ENCODE measurements around the gene COL20A1.

DNA sequence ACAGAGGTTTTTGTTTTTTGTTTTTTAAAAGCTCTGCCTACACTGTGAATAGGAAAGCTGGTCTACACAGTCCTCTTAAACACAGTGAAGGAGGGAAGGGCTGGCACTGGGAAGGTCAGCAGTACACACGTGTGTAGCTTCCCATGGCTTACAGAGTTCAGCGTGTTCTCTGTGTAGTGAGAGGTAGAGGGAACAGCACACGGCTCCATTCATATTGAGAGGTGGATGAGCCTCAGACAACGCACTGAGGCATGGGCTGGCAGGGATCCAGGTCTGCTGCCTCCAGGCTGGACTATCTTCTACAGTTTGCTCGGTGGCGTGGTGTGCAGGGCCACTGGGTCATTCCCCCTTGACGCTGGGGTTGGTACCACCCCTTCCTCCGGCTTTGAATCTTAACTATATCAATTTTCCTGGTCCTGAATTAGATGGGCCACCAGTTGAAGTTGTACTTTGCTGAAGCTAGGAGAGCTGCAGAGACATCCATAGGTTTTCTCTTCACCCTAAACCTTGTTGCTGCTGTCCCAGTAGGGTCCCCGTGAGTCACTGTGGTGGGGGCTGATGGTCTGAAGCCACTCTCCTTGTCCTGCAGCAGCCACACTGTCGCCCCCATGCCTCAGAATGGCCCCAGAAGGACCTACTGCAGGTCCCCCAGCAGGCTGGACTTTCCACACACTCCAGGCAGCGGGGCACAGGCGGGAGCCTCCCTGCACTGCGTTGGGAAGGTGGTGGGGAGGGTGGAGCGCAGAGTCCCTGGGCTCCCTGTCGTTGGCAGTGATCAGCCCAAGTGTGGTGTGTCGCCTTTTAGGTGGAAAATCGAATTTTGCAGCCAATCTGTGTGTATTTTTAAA lies 18.4 kb upstream of the COL20A1 start:
- TF ChIP-seq ZFP3 (CRISPR knock-in tag; IDR thresholded peaks at IDR 0.05), result no peak
- TF ChIP-seq, protein P1, sequence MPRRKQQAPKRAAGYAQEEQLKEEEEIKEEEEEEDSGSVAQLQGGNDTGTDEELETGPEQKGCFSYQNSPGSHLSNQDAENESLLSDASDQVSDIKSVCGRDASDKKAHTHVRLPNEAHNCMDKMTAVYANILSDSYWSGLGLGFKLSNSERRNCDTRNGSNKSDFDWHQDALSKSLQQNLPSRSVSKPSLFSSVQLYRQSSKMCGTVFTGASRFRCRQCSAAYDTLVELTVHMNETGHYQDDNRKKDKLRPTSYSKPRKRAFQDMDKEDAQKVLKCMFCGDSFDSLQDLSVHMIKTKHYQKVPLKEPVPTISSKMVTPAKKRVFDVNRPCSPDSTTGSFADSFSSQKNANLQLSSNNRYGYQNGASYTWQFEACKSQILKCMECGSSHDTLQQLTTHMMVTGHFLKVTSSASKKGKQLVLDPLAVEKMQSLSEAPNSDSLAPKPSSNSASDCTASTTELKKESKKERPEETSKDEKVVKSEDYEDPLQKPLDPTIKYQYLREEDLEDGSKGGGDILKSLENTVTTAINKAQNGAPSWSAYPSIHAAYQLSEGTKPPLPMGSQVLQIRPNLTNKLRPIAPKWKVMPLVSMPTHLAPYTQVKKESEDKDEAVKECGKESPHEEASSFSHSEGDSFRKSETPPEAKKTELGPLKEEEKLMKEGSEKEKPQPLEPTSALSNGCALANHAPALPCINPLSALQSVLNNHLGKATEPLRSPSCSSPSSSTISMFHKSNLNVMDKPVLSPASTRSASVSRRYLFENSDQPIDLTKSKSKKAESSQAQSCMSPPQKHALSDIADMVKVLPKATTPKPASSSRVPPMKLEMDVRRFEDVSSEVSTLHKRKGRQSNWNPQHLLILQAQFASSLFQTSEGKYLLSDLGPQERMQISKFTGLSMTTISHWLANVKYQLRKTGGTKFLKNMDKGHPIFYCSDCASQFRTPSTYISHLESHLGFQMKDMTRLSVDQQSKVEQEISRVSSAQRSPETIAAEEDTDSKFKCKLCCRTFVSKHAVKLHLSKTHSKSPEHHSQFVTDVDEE (CRISPR knock-in tag; IDR thresholded peaks at IDR 0.05), result no peak
- TF ChIP-seq, protein P2, sequence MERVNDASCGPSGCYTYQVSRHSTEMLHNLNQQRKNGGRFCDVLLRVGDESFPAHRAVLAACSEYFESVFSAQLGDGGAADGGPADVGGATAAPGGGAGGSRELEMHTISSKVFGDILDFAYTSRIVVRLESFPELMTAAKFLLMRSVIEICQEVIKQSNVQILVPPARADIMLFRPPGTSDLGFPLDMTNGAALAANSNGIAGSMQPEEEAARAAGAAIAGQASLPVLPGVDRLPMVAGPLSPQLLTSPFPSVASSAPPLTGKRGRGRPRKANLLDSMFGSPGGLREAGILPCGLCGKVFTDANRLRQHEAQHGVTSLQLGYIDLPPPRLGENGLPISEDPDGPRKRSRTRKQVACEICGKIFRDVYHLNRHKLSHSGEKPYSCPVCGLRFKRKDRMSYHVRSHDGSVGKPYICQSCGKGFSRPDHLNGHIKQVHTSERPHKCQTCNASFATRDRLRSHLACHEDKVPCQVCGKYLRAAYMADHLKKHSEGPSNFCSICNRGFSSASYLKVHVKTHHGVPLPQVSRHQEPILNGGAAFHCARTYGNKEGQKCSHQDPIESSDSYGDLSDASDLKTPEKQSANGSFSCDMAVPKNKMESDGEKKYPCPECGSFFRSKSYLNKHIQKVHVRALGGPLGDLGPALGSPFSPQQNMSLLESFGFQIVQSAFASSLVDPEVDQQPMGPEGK (CRISPR knock-in tag; IDR thresholded peaks at IDR 0.05; ENCODE audit: borderline replicate concordance), result no peak
- TF ChIP-seq TOX (CRISPR knock-in tag; IDR thresholded peaks at IDR 0.05; ENCODE audit: borderline replicate concordance), result no peak
- no peak for TF ChIP-seq ESRRG (CRISPR knock-in tag; IDR thresholded peaks at IDR 0.05)
- no peak for TF ChIP-seq ZFP30 (CRISPR knock-in tag; IDR thresholded peaks at IDR 0.05)
- no peak for TF ChIP-seq BACH2 (CRISPR knock-in tag; IDR thresholded peaks at IDR 0.05; ENCODE audit: borderline replicate concordance)
- TF ChIP-seq, protein P3, sequence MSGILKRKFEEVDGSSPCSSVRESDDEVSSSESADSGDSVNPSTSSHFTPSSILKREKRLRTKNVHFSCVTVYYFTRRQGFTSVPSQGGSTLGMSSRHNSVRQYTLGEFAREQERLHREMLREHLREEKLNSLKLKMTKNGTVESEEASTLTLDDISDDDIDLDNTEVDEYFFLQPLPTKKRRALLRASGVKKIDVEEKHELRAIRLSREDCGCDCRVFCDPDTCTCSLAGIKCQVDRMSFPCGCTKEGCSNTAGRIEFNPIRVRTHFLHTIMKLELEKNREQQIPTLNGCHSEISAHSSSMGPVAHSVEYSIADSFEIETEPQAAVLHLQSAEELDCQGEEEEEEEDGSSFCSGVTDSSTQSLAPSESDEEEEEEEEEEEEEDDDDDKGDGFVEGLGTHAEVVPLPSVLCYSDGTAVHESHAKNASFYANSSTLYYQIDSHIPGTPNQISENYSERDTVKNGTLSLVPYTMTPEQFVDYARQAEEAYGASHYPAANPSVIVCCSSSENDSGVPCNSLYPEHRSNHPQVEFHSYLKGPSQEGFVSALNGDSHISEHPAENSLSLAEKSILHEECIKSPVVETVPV (CRISPR knock-in tag; IDR thresholded peaks at IDR 0.05), result no peak
